Adrenal gland (tissue), 5 donors: ENCODE data around the gene SPATA2L.

Source experiments
- CTCF ChIP-seq, 6 experiments: fragments of 450-650 bp in 4 of 6; fragments of 200-600 bp in 2 of 6; sonication (generic) in 1 of 6; IDR thresholded peaks; 1 replicate in 5 of 6; 2 replicates in 1 of 6; pipeline versions ENCODE4 v1.5.1 to v1.8.0; 2016 to 2021; ENCODE audit warnings: antibody characterized with exemption in 6 of 6, mild to moderate bottlenecking in 2 of 6, moderate library complexity in 1 of 6
- POLR2A ChIP-seq, 2 donors: fragments of 450-650 bp; IDR thresholded peaks; one replicate each; pipeline ENCODE4 v1.6.1; 2017; ENCODE audit warnings: antibody characterized with exemption in 2 of 2, mild to moderate bottlenecking in 2 of 2, moderate library complexity in 1 of 2
- donor health status: DM: no; HTN: no; CAD: no.

- no peak for TF ChIP-seq CTCF (IDR thresholded peaks at IDR 0.05)
- TF ChIP-seq POLR2A (IDR thresholded peaks at IDR 0.05) = no peak
Observed at GRCh38 chr16:89730610-89731234, 29.2 kb upstream of the SPATA2L start.
